CD4-positive, alpha-beta T cell (primary cell): ENCODE measurements around the gene EGLN3. TPM values are rescaled to one million over a fixed set of nuclear protein-coding genes. Genes with fewer than 3 reads are reported as not detected.

ENCODE experiments used
- ATAC-seq: fragments of 200-7000 bp; cut with Tn5 transposase; one replicate; pipeline ENCODE4 v1.10.0; 2022; ENCODE audit warnings: mild to moderate bottlenecking; ENCODE audit not compliant: poor library complexity
- CTCF ChIA-PET: fragments of 350-600 bp; sonication (Branson Sonifier 250); formaldehyde crosslinking; loops from one replicate; lab custom pipeline; 2021; ENCODE audit warnings: antibody characterized with exemption, inconsistent platforms; lab: Charles Lee
- POLR2A ChIA-PET: fragments of 350-600 bp; sonication (Branson Sonifier 250); formaldehyde crosslinking; loops from one replicate; lab custom pipeline; 2021; ENCODE audit warnings: antibody characterized with exemption, inconsistent platforms; lab: Charles Lee
- DNase-seq, 14 experiments: peaks; one replicate each; pipeline ENCODE4 v3.0.0-alpha.2; 2013 to 2020; ENCODE audit warnings: mixed read lengths in 2 of 14
- H3K27ac ChIP-seq, 2 donors: one replicate each; pipeline versions ENCODE4 v1.5.1 to v1.7.0; 2013; ENCODE audit warnings: low read length in 2 of 2, low read depth in 1 of 2, mild to moderate bottlenecking in 1 of 2
- H3K27me3 ChIP-seq, 2 experiments: 1 replicate in 1 of 2; 2 replicates in 1 of 2; pipeline versions ENCODE4 v1.6.1 to v1.7.0; 2013; ENCODE audit warnings: low read length in 2 of 2, control low read depth in 1 of 2, mild to moderate bottlenecking in 1 of 2, moderate library complexity in 1 of 2; ENCODE audit not compliant: insufficient read depth in 2 of 2, control insufficient read depth in 1 of 2
- H3K36me3 ChIP-seq: one replicate; pipeline ENCODE4 v1.6.1; 2013; ENCODE audit warnings: low read length, control low read depth; ENCODE audit not compliant: insufficient read depth
- H3K4me1 ChIP-seq: one replicate; pipeline ENCODE4 v1.6.1; 2013; ENCODE audit warnings: low read length, control low read depth; ENCODE audit not compliant: insufficient read depth
- H3K4me3 ChIP-seq: one replicate; pipeline ENCODE4 v1.5.1; 2013; ENCODE audit warnings: mild to moderate bottlenecking, low read length, moderate library complexity
- H3K9me3 ChIP-seq, 2 experiments: 1 replicate in 1 of 2; 2 replicates in 1 of 2; pipeline versions ENCODE4 v1.6.1 to v1.7.0; 2013; ENCODE audit warnings: low read length in 2 of 2, mild to moderate bottlenecking in 2 of 2, control low read depth in 1 of 2, moderate library complexity in 1 of 2; ENCODE audit not compliant: control insufficient read depth in 1 of 2, insufficient read depth in 1 of 2
- H3K27ac Mint-ChIP-seq: one replicate; pipeline ENCODE4 v1.8.0; 2020; ENCODE audit warnings: mixed read lengths
- H3K27me3 Mint-ChIP-seq: one replicate; pipeline ENCODE4 v1.8.0; 2021; ENCODE audit warnings: mixed read lengths
- H3K36me3 Mint-ChIP-seq: one replicate; pipeline ENCODE4 v1.8.0; 2021; ENCODE audit warnings: low read depth, mixed read lengths
- H3K4me1 Mint-ChIP-seq: one replicate; pipeline ENCODE4 v1.8.0; 2021; ENCODE audit warnings: low read depth, mixed read lengths
- H3K4me3 Mint-ChIP-seq: one replicate; pipeline ENCODE4 v1.8.0; 2020; ENCODE audit warnings: mild to moderate bottlenecking, mixed read lengths
- H3K9me3 Mint-ChIP-seq: one replicate; pipeline ENCODE4 v1.8.0; 2020; ENCODE audit warnings: mixed read lengths
- intact Hi-C, 2 experiments: fragments of 100-400 bp; cut with DNase I in 1 of 2; cut with micrococcal nuclease in 1 of 2; formaldehyde crosslinking; loops; one replicate each; pipeline versions ENCODE4 v1.15.1 to v1.9.0; 2023 to 2025; cut with DNase I, micrococcal nuclease
- total RNA-seq, 174 experiments: library from RNA in 2 of 174; stranded (reverse) in 2 of 174; gene quantifications; one replicate each; pipeline ENCODE4 v1.2.3 and lab custom pipeline; 2021 to 2026
- TF ChIP-seq, protein P1 (sequence below): fragments of 200-600 bp; IDR thresholded peaks from one replicate; pipeline ENCODE4 v1.8.0; 2022; ENCODE audit warnings: antibody characterized with exemption, mild to moderate bottlenecking

The EGLN3 gene
- total RNA-seq, 2 experiments from 2014 or later = 1.1 to 1.3 TPM

DNA sequence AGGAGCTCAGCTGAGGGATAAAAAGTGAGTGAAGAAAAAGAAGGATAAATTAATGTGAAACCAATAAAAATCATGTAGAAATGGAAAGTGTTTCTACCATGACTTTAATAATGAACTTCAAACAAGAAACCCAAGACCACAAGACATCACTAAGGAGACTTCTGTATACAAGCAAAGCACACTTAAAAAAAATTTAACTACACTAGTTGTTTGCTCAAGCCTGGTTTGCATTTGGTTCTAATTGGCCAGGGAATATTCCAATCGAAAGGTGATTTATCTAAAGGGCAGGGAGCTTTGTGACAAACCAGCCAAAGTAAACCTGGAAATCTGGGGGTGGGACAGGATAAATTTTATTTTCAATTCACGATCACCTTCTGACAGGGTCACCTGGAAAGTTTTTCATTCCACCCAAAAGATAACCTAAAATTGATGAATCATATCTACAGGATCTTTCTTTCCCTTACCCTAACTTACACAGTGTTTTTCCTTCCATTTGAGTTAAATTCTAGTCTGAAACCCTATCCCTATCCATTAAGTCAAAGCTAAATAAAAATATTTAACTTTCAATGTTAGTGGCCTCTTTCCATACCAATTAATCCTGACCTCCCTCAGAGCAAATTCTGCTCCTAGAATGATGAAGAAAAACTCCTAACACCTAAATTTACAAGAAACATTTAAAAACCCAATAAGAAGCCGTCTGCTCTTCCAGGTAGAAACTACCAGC is 2.6 kb downstream of the EGLN3 start:
- intact Hi-C loops = no loop called here
- POLR2A ChIA-PET = interaction anchor here (0.8 kb wide), 1 partner anchor 11 kb away, joined by 3 read pairs; no protein-coding TSS in a partner anchor
- H3K27ac Mint-ChIP-seq = no peak overlapping the region

GRCh38 chr14:33946679-33947476 is 4.0 kb downstream of the EGLN3 start:
- POLR2A ChIA-PET = interaction anchor here (0.8 kb wide), 1 partner anchor 12 kb away, joined by 3 read pairs; no protein-coding TSS in a partner anchor
- Histone ChIP-seq H3K9me3 (peaks cover 0 to 7% of the 10 kb centered on the region in 2 experiments), H3K4me3 (no peak overlapping the region), H3K36me3 (no peaks in the 10 kb centered on the region), H3K27ac (no peak overlapping the region), H3K27me3 (peaks cover 12 to 23% of the 10 kb centered on the region in 2 experiments), H3K4me1 (peaks cover 19% of the 10 kb centered on the region)
- H3K9me3 Mint-ChIP-seq = no peaks in the 10 kb centered on the region
- H3K4me1 Mint-ChIP-seq = peaks cover 31% of the 10 kb centered on the region
- no peak for ATAC-seq
- CTCF ChIA-PET = no interaction called here
- no peak for DNase-seq
- intact Hi-C loops = no loop called here
- H3K27me3 Mint-ChIP-seq = peaks cover 34% of the 10 kb centered on the region
- H3K36me3 Mint-ChIP-seq = no peaks in the 10 kb centered on the region
- H3K27ac Mint-ChIP-seq = no peak overlapping the region
- TF ChIP-seq, protein P1, sequence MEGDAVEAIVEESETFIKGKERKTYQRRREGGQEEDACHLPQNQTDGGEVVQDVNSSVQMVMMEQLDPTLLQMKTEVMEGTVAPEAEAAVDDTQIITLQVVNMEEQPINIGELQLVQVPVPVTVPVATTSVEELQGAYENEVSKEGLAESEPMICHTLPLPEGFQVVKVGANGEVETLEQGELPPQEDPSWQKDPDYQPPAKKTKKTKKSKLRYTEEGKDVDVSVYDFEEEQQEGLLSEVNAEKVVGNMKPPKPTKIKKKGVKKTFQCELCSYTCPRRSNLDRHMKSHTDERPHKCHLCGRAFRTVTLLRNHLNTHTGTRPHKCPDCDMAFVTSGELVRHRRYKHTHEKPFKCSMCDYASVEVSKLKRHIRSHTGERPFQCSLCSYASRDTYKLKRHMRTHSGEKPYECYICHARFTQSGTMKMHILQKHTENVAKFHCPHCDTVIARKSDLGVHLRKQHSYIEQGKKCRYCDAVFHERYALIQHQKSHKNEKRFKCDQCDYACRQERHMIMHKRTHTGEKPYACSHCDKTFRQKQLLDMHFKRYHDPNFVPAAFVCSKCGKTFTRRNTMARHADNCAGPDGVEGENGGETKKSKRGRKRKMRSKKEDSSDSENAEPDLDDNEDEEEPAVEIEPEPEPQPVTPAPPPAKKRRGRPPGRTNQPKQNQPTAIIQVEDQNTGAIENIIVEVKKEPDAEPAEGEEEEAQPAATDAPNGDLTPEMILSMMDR = no peak
- peak overlapping the region; percentile 61 for H3K4me3 Mint-ChIP-seq

More for the DNA sequence above, 2.6 kb downstream of the EGLN3 start:
- CTCF ChIA-PET = no interaction called here
- Mint-ChIP-seq H3K36me3 (no peaks in the 10 kb centered on the region), H3K27me3 (peaks cover 47% of the 10 kb centered on the region), H3K4me1 (peaks cover 31% of the 10 kb centered on the region), H3K4me3 (peak overlapping the region; percentile 36), H3K9me3 (no peaks in the 10 kb centered on the region)
- DNase-seq = no peak
- Histone ChIP-seq H3K4me3 (no peak overlapping the region), H3K4me1 (peaks cover 19% of the 10 kb centered on the region), H3K27me3 (peaks cover 12 to 28% of the 10 kb centered on the region in 2 experiments), H3K36me3 (no peaks in the 10 kb centered on the region), H3K27ac (no peak overlapping the region), H3K9me3 (peaks cover 0 to 7% of the 10 kb centered on the region in 2 experiments)
- ATAC-seq = no peak
- TF ChIP-seq, protein P1 = no peak

- TF ChIP-seq, protein P1 = no peak
- Histone ChIP-seq H3K27ac (no peak overlapping the region), H3K4me1 (peaks cover 12% of the 10 kb centered on the region), H3K27me3 (peaks cover 9 to 14% of the 10 kb centered on the region in 2 experiments), H3K4me3 (no peak overlapping the region), H3K9me3 (peaks cover 0 to 4% of the 10 kb centered on the region in 2 experiments), H3K36me3 (no peaks in the 10 kb centered on the region)
- Mint-ChIP-seq H3K4me1 (peaks cover 22% of the 10 kb centered on the region), H3K4me3 (no peak overlapping the region), H3K27me3 (peaks cover 26% of the 10 kb centered on the region), H3K36me3 (no peaks in the 10 kb centered on the region), H3K9me3 (no peaks in the 10 kb centered on the region), H3K27ac (no peak overlapping the region)
- ChIA-PET CTCF (no interaction called here), POLR2A (no interaction called here)
- intact Hi-C loops = no loop called here
- DNase-seq (no peak), ATAC-seq (no peak)
These were observed 5.4 kb downstream of the EGLN3 start for GRCh38 chr14:33945210-33946088.
